ENCODE data around the gene MYMK. TPM values are rescaled to one million over a fixed set of nuclear protein-coding genes. Genes with fewer than 3 reads are reported as not detected.

MYMK gene
- total and polyA plus RNA-seq, 4 experiments from 2014 or later: not detected

DNA sequence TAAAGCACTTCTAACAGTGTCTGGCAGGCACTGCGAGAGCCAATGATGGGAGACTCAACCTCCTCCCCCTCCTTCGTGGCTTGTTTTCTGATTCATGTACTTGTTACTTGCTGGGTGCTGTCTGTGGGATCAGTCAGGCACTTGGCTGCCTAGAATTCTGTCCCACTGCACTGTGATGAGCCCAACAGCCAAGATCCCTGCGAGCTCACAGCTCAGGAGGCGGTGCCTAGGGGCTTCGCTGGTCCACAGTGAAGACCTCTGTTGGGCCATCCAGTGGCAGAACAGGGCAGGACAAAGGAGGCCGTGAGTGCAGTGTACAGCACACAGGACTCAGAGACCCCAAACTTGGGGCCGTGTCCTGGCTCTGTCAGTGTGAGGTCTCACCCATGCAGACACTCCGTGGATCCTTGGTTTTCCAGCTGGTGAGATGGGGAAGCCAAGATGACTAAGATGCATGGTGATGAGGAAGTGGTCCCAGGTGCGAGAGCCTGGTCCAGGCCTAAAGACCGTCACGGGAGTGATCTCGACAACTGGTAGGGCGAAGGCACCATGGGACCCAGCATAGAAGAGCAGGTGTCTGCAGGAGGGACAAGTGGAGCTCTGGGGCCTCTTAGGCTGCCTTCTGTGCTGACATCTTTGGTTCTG lies 19.5 kb downstream of the MYMK start:
- H3K36me3 ChIP-seq (ENCODE audit: insufficient read depth, low read length): no peaks in the 10 kb centered on the region
- no peak for DNase-seq
- H3K4me1 ChIP-seq (ENCODE audit: insufficient read depth, low read length): peaks cover 20% of the 10 kb centered on the region
- Mint-ChIP-seq H3K4me3 (no peak overlapping the region), H3K27me3 (peaks cover 6 to 10% of the 10 kb centered on the region in 2 donors), H3K9me3 (peaks cover 0 to 32% (median 22%) of the 10 kb centered on the region in 8 donors), H3K36me3 (peaks cover 0 to 4% of the 10 kb centered on the region in 2 donors), H3K27ac (no peak overlapping the region), H3K4me1 (peaks cover 6 to 13% (median 9%) of the 10 kb centered on the region in 4 donors)
- no peak overlapping the region for H3K4me3 ChIP-seq (ENCODE audit: low read length in 2 of 2)
- H3K27me3 ChIP-seq (ENCODE audit: insufficient read depth, low read length): no peaks in the 10 kb centered on the region
- intact Hi-C loops (cut with micrococcal nuclease): no loop called here
- peaks cover 0 to 4% of the 10 kb centered on the region in 2 donors for H3K9me3 ChIP-seq (ENCODE audit: control insufficient read depth in 1 of 2, low read length in 2 of 2)
- ChIA-PET CTCF (ENCODE audit: partially characterized antibody) (no interaction called here), POLR2A (ENCODE audit: partially characterized antibody) (no interaction called here)
- H3K27ac ChIP-seq (ENCODE audit: low read depth, low read length): no peak overlapping the region

DNA sequence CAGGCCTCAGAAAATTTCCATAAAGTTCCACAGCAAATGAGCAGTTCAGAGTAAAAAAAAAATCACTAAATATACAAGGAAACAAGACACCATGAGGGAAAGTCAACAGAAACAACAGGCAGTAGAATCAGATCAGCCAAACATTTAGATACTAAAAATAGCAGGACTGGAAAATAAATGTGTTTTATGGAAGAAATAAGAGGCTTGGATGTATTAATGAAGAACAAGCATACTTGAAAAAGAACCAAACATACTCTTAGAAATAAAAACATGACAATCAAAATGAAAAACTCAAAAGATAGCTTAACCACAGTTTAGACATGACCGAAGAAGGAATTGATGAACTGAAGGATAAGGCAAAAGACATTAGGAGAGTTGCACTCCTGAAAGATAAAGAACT lies 22.6 kb downstream of the MYMK start:
- intact Hi-C loops (cut with micrococcal nuclease): no loop called here
- Mint-ChIP-seq H3K27ac (no peak overlapping the region), H3K27me3 (peaks cover 15 to 17% of the 10 kb centered on the region in 2 donors), H3K4me1 (no peaks in the 10 kb centered on the region), H3K9me3 (peaks cover 0 to 35% (median 22%) of the 10 kb centered on the region in 8 donors), H3K36me3 (peaks cover 0 to 4% of the 10 kb centered on the region in 2 donors), H3K4me3 (no peak overlapping the region)
- H3K4me3 ChIP-seq (ENCODE audit: low read length in 2 of 2): no peak overlapping the region
- no peak for DNase-seq
- H3K4me1 ChIP-seq (ENCODE audit: insufficient read depth, low read length): no peaks in the 10 kb centered on the region
- CTCF ChIA-PET (ENCODE audit: partially characterized antibody): no interaction called here
- no peaks in the 10 kb centered on the region for H3K27me3 ChIP-seq (ENCODE audit: insufficient read depth, low read length)
- POLR2A ChIA-PET (ENCODE audit: partially characterized antibody): no interaction called here
- no peaks in the 10 kb centered on the region for H3K36me3 ChIP-seq (ENCODE audit: insufficient read depth, low read length)
- H3K27ac ChIP-seq (ENCODE audit: low read depth, low read length): no peak overlapping the region
- peaks cover 0 to 4% of the 10 kb centered on the region in 2 donors for H3K9me3 ChIP-seq (ENCODE audit: control insufficient read depth in 1 of 2, low read length in 2 of 2)

GRCh38 chr9:133499892-133500270 lies 24.9 kb downstream of the MYMK start:
- no peaks in the 10 kb centered on the region for H3K36me3 ChIP-seq (ENCODE audit: insufficient read depth, low read length)
- H3K9me3 ChIP-seq (ENCODE audit: control insufficient read depth in 1 of 2, low read length in 2 of 2): peaks cover 0 to 4% of the 10 kb centered on the region in 2 donors
- no peak for DNase-seq
- Mint-ChIP-seq H3K4me1 (no peaks in the 10 kb centered on the region), H3K27me3 (peaks cover 15 to 17% of the 10 kb centered on the region in 2 donors), H3K9me3 (peaks cover 0 to 35% (median 22%) of the 10 kb centered on the region in 8 donors), H3K27ac (no peak overlapping the region), H3K4me3 (no peak overlapping the region), H3K36me3 (peaks cover 0 to 4% of the 10 kb centered on the region in 2 donors)
- no peak overlapping the region for H3K27ac ChIP-seq (ENCODE audit: low read depth, low read length)
- no peaks in the 10 kb centered on the region for H3K4me1 ChIP-seq (ENCODE audit: insufficient read depth, low read length)
- CTCF ChIA-PET (ENCODE audit: partially characterized antibody): no interaction called here
- H3K27me3 ChIP-seq (ENCODE audit: insufficient read depth, low read length): no peaks in the 10 kb centered on the region
- no peak overlapping the region for H3K4me3 ChIP-seq (ENCODE audit: low read length in 2 of 2)
- intact Hi-C loops (cut with micrococcal nuclease): no loop called here
- POLR2A ChIA-PET (ENCODE audit: partially characterized antibody): no interaction called here

DNA sequence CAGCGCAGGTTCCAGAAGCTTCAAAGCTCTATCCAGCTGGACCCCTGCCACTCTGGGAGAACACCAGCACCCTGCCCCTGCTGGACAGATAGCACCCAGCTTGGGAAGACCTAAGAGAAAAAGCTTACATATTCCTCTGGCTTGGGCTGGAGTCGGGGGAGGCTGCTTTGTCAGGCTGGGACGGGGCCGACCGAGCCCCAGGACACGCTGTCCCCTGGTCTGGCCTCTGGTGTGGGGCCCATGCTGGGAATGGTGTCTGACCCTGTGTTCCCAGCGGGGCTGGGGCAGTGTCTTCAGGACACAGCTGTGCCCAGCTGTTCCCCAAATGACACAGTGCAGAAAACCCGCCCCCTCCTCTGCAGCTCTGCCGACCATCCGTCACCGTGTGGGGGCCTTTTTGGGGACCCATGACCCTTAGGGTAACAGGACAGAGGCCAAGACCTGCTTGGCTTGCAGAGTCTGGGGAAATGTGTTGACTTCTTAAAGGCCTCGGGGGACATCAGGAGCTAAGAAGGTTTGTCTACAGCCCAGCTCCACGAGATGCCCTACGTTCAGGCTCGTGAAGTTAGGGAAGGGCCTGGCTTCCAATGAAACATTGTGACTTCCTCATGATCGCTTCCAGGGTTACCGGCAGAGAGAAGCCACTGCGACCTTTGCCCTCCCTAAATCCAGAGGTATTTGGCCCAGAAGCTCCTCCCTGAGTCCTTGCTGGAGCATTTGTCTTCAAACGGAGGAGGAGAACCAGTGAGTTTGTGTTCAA lies 25.4 kb downstream of the MYMK start:
- no peak overlapping the region for H3K27ac ChIP-seq (ENCODE audit: low read depth, low read length)
- H3K36me3 ChIP-seq (ENCODE audit: insufficient read depth, low read length): no peaks in the 10 kb centered on the region
- no peak overlapping the region for H3K4me3 Mint-ChIP-seq
- H3K4me1 ChIP-seq (ENCODE audit: insufficient read depth, low read length): no peaks in the 10 kb centered on the region
- no peaks in the 10 kb centered on the region for H3K27me3 ChIP-seq (ENCODE audit: insufficient read depth, low read length)
- no peak for DNase-seq
- H3K27ac Mint-ChIP-seq: no peak overlapping the region
- ChIA-PET CTCF (ENCODE audit: partially characterized antibody) (no interaction called here), POLR2A (ENCODE audit: partially characterized antibody) (no interaction called here)
- peaks cover 0 to 4% of the 10 kb centered on the region in 2 donors for H3K36me3 Mint-ChIP-seq
- no peaks in the 10 kb centered on the region for H3K4me1 Mint-ChIP-seq
- H3K9me3 Mint-ChIP-seq: peaks cover 0 to 35% (median 22%) of the 10 kb centered on the region in 8 donors
- H3K27me3 Mint-ChIP-seq: peaks cover 14 to 17% of the 10 kb centered on the region in 2 donors
- H3K4me3 ChIP-seq (ENCODE audit: low read length in 2 of 2): no peak overlapping the region
- intact Hi-C loops (cut with micrococcal nuclease): no loop called here
- peaks cover 0 to 4% of the 10 kb centered on the region in 2 donors for H3K9me3 ChIP-seq (ENCODE audit: control insufficient read depth in 1 of 2, low read length in 2 of 2)

GRCh38 chr9:133496861-133497842 lies 27.6 kb downstream of the MYMK start:
- intact Hi-C loops (cut with micrococcal nuclease): no loop called here
- Mint-ChIP-seq H3K36me3 (peaks cover 0 to 4% of the 10 kb centered on the region in 2 donors), H3K9me3 (peaks cover 0 to 20% (median 14%) of the 10 kb centered on the region in 8 donors), H3K27ac (no peak overlapping the region), H3K4me1 (no peaks in the 10 kb centered on the region), H3K27me3 (peaks cover 9 to 11% of the 10 kb centered on the region in 2 donors), H3K4me3 (no peak overlapping the region)
- Histone ChIP-seq H3K4me3 (ENCODE audit: low read length in 2 of 2) (no peak overlapping the region), H3K36me3 (ENCODE audit: insufficient read depth, low read length) (no peaks in the 10 kb centered on the region), H3K27ac (ENCODE audit: low read depth, low read length) (no peak overlapping the region), H3K4me1 (ENCODE audit: insufficient read depth, low read length) (no peaks in the 10 kb centered on the region), H3K27me3 (ENCODE audit: insufficient read depth, low read length) (no peaks in the 10 kb centered on the region), H3K9me3 (ENCODE audit: control insufficient read depth in 1 of 2, low read length in 2 of 2) (peaks cover 0 to 1% of the 10 kb centered on the region in 2 donors)
- no peak for DNase-seq
- ChIA-PET CTCF (ENCODE audit: partially characterized antibody) (interaction anchor here (2.0 kb wide), 1 partner anchor 10 kb away, joined by 10 read pairs; no protein-coding TSS in a partner anchor), POLR2A (ENCODE audit: partially characterized antibody) (no interaction called here)

DNA sequence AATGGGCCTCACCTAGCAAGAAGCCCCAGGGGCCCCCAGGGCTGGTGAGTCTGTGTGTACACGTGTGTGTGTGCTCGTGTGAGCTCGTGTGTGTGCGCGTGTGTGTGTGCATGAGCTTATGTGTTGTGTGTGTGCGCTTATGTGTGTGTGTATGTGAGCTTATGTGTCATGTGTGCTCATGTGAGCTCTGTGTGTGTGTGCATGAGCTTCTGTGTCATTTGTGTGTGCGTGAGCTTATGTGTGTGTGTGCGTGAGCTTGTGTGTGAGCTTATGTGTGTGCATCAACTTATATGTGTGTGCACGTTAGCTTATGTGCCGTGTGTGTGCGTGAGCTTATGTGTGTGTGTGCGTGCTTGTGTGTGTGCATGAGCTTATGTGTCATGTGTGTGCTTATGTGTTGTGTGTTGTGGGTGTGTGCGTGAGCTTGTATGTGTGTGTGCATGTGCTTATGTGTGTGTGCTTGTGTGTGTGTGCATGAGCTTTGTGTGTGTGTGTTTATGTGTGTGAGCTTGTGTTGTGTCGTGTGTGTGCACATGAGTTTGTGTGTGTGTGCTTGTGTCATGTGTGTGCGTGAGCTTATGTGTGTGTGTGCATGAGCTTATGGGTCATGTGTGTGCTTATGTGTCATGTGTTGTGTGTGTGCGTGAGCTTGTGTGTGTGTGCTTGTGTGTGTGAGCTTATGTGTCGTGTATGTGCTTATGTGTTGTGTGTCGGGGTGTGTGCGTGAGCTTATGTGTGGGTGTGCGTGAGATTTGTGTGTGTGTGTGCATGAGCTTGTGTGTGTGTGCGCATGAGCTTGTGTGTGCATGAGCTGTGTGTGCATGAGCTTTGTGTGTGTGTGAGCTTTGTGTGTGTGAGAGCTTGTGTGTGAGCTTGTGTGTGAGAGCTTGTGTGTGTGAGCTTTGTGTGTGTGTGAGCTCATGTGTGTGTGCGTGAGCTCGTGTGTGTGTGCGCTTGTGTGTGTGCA lies 29.1 kb downstream of the MYMK start:
- Mint-ChIP-seq H3K27ac (no peak overlapping the region), H3K27me3 (peaks cover 8 to 11% of the 10 kb centered on the region in 2 donors), H3K4me3 (no peak overlapping the region), H3K36me3 (no peaks in the 10 kb centered on the region), H3K4me1 (no peaks in the 10 kb centered on the region), H3K9me3 (peaks cover 0 to 5% (median under 1%) of the 10 kb centered on the region in 8 donors)
- intact Hi-C loops (cut with micrococcal nuclease): no loop called here
- H3K27ac ChIP-seq (ENCODE audit: low read depth, low read length): no peak overlapping the region
- no peak overlapping the region for H3K4me3 ChIP-seq (ENCODE audit: low read length in 2 of 2)
- H3K27me3 ChIP-seq (ENCODE audit: insufficient read depth, low read length): no peaks in the 10 kb centered on the region
- H3K36me3 ChIP-seq (ENCODE audit: insufficient read depth, low read length): no peaks in the 10 kb centered on the region
- POLR2A ChIA-PET (ENCODE audit: partially characterized antibody): no interaction called here
- CTCF ChIA-PET (ENCODE audit: partially characterized antibody): interaction anchor here (0.7 to 2.0 kb wide), 4 partner anchors 9 to 393 kb away, joined by 3 to 11 read pairs (median 7); no protein-coding TSS in a partner anchor
- H3K4me1 ChIP-seq (ENCODE audit: insufficient read depth, low read length): no peaks in the 10 kb centered on the region
- H3K9me3 ChIP-seq (ENCODE audit: control insufficient read depth in 1 of 2, low read length in 2 of 2): no peaks in the 10 kb centered on the region
- no peak for DNase-seq

Data from CD4-positive, alpha-beta memory T cell (primary cell).